Mesendoderm (in vitro differentiated cells): ENCODE measurements around the gene TMEM169.

Source experiments
- DNase-seq: peaks from one replicate; pipeline ENCODE4 v3.0.0; 2013
- H2AK5ac ChIP-seq: 2 replicates; pipeline ENCODE4 v1.6.1; 2013; ENCODE audit warnings: low read length, inconsistent platforms
- H2BK120ac ChIP-seq: 2 replicates; pipeline ENCODE4 v1.6.1; 2013; ENCODE audit warnings: low read depth, mild to moderate bottlenecking, low read length, moderate library complexity, mixed read lengths
- H2BK15ac ChIP-seq: replicated peaks from 2 replicates; pipeline ENCODE4 v1.6.1; 2013; ENCODE audit warnings: low read depth, mild to moderate bottlenecking, moderate library complexity
- H2BK5ac ChIP-seq: 2 replicates; pipeline ENCODE4 v1.6.1; 2013; ENCODE audit warnings: low read length, inconsistent platforms
- H3K18ac ChIP-seq: 2 replicates; pipeline ENCODE4 v1.6.1; 2013; ENCODE audit warnings: mild to moderate bottlenecking, low read length, mixed read lengths
- H3K23ac ChIP-seq: one replicate; pipeline ENCODE4 v1.6.1; 2013; ENCODE audit warnings: low read length
- H3K27ac ChIP-seq: 2 replicates; pipeline ENCODE4 v1.5.1; 2013; ENCODE audit warnings: low read depth, mild to moderate bottlenecking, inconsistent platforms, low read length, moderate library complexity
- H3K27me3 ChIP-seq: 2 replicates; pipeline ENCODE4 v1.6.1; 2013; ENCODE audit warnings: low read length, control low read depth, mild to moderate bottlenecking, inconsistent platforms; ENCODE audit not compliant: insufficient read depth, poor library complexity
- H3K36me3 ChIP-seq: 2 replicates; pipeline ENCODE4 v1.6.1; 2013; ENCODE audit warnings: low read length, inconsistent platforms; ENCODE audit not compliant: control insufficient read depth, insufficient read depth
- H3K4ac ChIP-seq: one replicate; pipeline ENCODE4 v1.6.1; 2013; ENCODE audit warnings: low read depth, mild to moderate bottlenecking, low read length, moderate library complexity
- H3K4me1 ChIP-seq: 2 replicates; pipeline ENCODE4 v1.6.1; 2013; ENCODE audit warnings: low read depth, low read length, inconsistent platforms; ENCODE audit not compliant: control insufficient read depth
- H3K4me2 ChIP-seq: 2 replicates; pipeline ENCODE4 v1.6.1; 2013; ENCODE audit warnings: low read length
- H3K4me3 ChIP-seq: 2 replicates; pipeline ENCODE4 v1.5.1; 2013; ENCODE audit warnings: mild to moderate bottlenecking, low read length
- H3K56ac ChIP-seq: one replicate; pipeline ENCODE4 v1.6.1; 2013; ENCODE audit warnings: low read length
- H3K79me1 ChIP-seq: 2 replicates; pipeline ENCODE4 v1.6.1; 2013; ENCODE audit warnings: low read length, inconsistent platforms
- H3K79me2 ChIP-seq: 2 replicates; pipeline ENCODE4 v1.6.1; 2013; ENCODE audit warnings: mild to moderate bottlenecking, low read length; ENCODE audit not compliant: control insufficient read depth, insufficient read depth
- H3K9ac ChIP-seq: 2 replicates; pipeline ENCODE4 v1.6.1; 2013; ENCODE audit warnings: low read length, inconsistent platforms
- H4K5ac ChIP-seq: one replicate; pipeline ENCODE4 v1.6.1; 2013; ENCODE audit warnings: low read length
- H4K8ac ChIP-seq: one replicate; pipeline ENCODE4 v1.6.1; 2013; ENCODE audit warnings: low read depth, mild to moderate bottlenecking, control low read depth, low read length, moderate library complexity
- WGBS: extraction: QIAGEN DNeasy Blood & Tissue Kit; methylation state at CpG from one replicate; pipeline ENCODE4 v1.1.7; 2013; ENCODE audit warnings: low lambda C conversion rate, missing lambda C conversion rate; ENCODE audit not compliant: insufficient coverage; ENCODE audit errors: extremely low coverage; 5-methylcytosine and 5-hydroxymethylcytosine counted together

Gene TMEM169

GRCh38 chr2:216148983-216149382 is 67.3 kb downstream of the TMEM169 start:
- no CpG with 5 or more reads among the region's 4 CpGs for WGBS
- Histone ChIP-seq H2BK5ac (no peak overlapping the region), H3K27ac (no peak overlapping the region), H3K23ac (no peak overlapping the region), H3K18ac (no peak overlapping the region), H4K8ac (no peak overlapping the region), H4K5ac (no peak overlapping the region), H3K4me1 (no peaks in the 10 kb centered on the region), H2AK5ac (no peak overlapping the region), H2BK120ac (no peak overlapping the region), H3K79me2 (peaks cover 10% of the 10 kb centered on the region), H2BK15ac (no peak overlapping the region), H3K79me1 (peaks cover 18% of the 10 kb centered on the region), H3K27me3 (no peaks in the 10 kb centered on the region), H3K4me3 (no peak overlapping the region), H3K9ac (no peak overlapping the region), H3K4me2 (no peak overlapping the region), H3K4ac (no peak overlapping the region), H3K36me3 (peaks cover 20% of the 10 kb centered on the region), H3K56ac (no peak overlapping the region)
- no peak for DNase-seq

DNA sequence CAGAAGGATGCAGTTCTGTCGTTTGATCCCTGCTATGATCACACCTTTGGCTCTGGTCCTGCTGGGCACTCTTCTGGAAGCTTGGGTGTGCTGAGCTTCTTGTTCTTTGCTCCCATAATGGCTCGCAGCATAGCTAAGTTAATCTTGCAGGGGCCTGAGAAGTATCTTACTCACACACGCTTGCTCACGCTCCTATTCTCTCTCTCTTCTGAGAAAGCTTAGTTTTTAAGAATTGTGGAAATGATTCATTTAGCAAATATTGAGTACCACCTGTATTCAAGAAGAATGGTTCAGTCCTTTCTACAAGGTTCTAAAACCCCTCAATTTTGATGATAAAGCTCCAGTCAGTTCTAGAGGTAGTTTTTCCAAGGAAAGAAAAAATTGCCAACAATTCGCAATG is 68.0 kb downstream of the TMEM169 start:
- H2BK120ac ChIP-seq, result no peak overlapping the region
- no peak overlapping the region for H3K4me2 ChIP-seq
- no peak overlapping the region for H3K56ac ChIP-seq
- H3K9ac ChIP-seq, result no peak overlapping the region
- H3K4me3 ChIP-seq, result no peak overlapping the region
- DNase-seq, result no peak
- H4K5ac ChIP-seq, result no peak overlapping the region
- no peaks in the 10 kb centered on the region for H3K27me3 ChIP-seq
- no CpG with 5 or more reads among the region's 5 CpGs for WGBS
- peaks cover 10% of the 10 kb centered on the region for H3K79me2 ChIP-seq
- H3K4me1 ChIP-seq, result no peaks in the 10 kb centered on the region
- H3K36me3 ChIP-seq, result peaks cover 16% of the 10 kb centered on the region
- H3K79me1 ChIP-seq, result peaks cover 15% of the 10 kb centered on the region
- H4K8ac ChIP-seq, result peak overlapping the region; percentile 39
- no peak overlapping the region for H3K23ac ChIP-seq
- no peak overlapping the region for H3K18ac ChIP-seq
- no peak overlapping the region for H3K4ac ChIP-seq
- H2BK5ac ChIP-seq, result no peak overlapping the region
- no peak overlapping the region for H3K27ac ChIP-seq
- no peak overlapping the region for H2BK15ac ChIP-seq
- no peak overlapping the region for H2AK5ac ChIP-seq

DNA sequence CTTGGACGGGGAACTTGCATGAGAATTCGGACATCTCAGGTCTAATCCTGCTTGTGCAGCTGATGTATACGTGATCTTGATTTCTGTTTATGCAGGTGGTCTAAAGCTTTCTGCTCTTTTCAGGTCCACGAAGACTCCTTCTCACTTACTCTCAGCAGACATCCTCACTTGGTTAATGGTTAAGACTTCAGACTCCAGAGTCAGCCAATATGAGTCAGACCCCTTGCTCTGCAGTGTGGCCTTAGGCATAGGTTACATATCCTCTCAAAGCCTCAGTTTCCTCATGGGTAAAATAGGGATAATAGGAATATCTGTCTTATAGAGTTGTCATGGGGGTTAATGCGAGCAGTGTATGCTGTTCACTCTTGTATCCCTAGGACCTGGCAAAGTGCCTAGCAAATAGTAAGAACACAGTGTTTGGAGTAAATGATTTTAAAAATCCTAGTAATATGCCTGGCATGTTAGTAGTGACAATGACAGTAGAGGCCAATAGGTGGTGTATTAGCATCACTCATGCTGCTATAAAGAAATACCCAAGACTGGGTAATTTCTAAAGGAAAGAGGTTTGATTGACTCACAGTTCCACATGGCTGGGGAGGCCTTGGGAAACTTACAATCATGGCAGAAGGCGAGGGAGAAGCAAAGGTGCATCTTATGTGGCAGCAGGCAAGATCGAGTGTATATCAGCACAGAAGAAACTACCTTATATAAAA is 69.8 kb downstream of the TMEM169 start:
- no peak overlapping the region for H3K4me2 ChIP-seq
- H3K79me2 ChIP-seq, result peaks cover 16% of the 10 kb centered on the region
- no peaks in the 10 kb centered on the region for H3K4me1 ChIP-seq
- no peak for DNase-seq
- no peak overlapping the region for H3K18ac ChIP-seq
- peaks cover 21% of the 10 kb centered on the region for H3K36me3 ChIP-seq
- no CpG with 5 or more reads among the region's 7 CpGs for WGBS
- no peak overlapping the region for H2BK15ac ChIP-seq
- H2BK120ac ChIP-seq, result no peak overlapping the region
- H3K56ac ChIP-seq, result no peak overlapping the region
- H3K27ac ChIP-seq, result no peak overlapping the region
- H4K5ac ChIP-seq, result no peak overlapping the region
- H4K8ac ChIP-seq, result no peak overlapping the region
- H2AK5ac ChIP-seq, result no peak overlapping the region
- no peak overlapping the region for H3K9ac ChIP-seq
- no peak overlapping the region for H3K4me3 ChIP-seq
- no peak overlapping the region for H3K4ac ChIP-seq
- no peaks in the 10 kb centered on the region for H3K27me3 ChIP-seq
- no peak overlapping the region for H3K23ac ChIP-seq
- H2BK5ac ChIP-seq, result no peak overlapping the region
- peaks cover 17% of the 10 kb centered on the region for H3K79me1 ChIP-seq
